ENCODE results near the gene WNK4. TPM values are rescaled to one million over a fixed set of nuclear protein-coding genes. Genes with fewer than 3 reads are reported as not detected.
"Not testable (repeated sequence)": the region's sequence is repeated elsewhere in the genome, so short reads cannot be mapped to it uniquely, and the experiment has no call there.

The WNK4 gene
- total RNA-seq, 2 donors from 2014 or later, result 32.7 to 41.2 TPM

GRCh38 chr17:42767512-42767911 is 12.9 kb upstream of the WNK4 start:
- ATAC-seq (no peak), DNase-seq (no peak)
- intact Hi-C loops (cut with DNase I, micrococcal nuclease), result no loop called here

GRCh38 chr17:42768006-42768405 is 12.4 kb upstream of the WNK4 start:
- ATAC-seq; intact Hi-C loops (cut with DNase I, micrococcal nuclease); DNase-seq: not testable (repeated sequence)

- ATAC-seq; DNase-seq; intact Hi-C loops (cut with DNase I, micrococcal nuclease): not testable (repeated sequence)
Measured at GRCh38 chr17:42769964-42770363, 10.4 kb upstream of the WNK4 start.

GRCh38 chr17:42772945-42773289 is 7.5 kb upstream of the WNK4 start:
- ATAC-seq (no peak), DNase-seq (no peak)
- intact Hi-C loops (cut with DNase I, micrococcal nuclease), result no loop called here

GRCh38 chr17:42773290-42774035 is 6.9 kb upstream of the WNK4 start, which contains the start of gene VPS25:
Gene VPS25 (plus strand): TSS chr17:42773449. CDS start chr17:42773476, 27 bp downstream.
- intact Hi-C loops (cut with DNase I, micrococcal nuclease), result no loop called here
- DNase-seq, result peak; percentile 80 to 81
- ATAC-seq, result peak; percentile 95

GRCh38 chr17:42774066-42774745 is 6.2 kb upstream of the WNK4 start:
- DNase-seq (no peak), ATAC-seq (no peak)
- intact Hi-C loops (cut with DNase I, micrococcal nuclease), result no loop called here

GRCh38 chr17:42775534-42776098 is 4.8 kb upstream of the WNK4 start:
- DNase-seq, result no peak
- intact Hi-C loops (cut with DNase I, micrococcal nuclease), result no loop called here
- ATAC-seq, result no peak

- ATAC-seq, result no peak
- intact Hi-C loops (cut with DNase I, micrococcal nuclease), result no loop called here
- no peak for DNase-seq
Measured at GRCh38 chr17:42778570-42778969, 1.8 kb upstream of the WNK4 start.

GRCh38 chr17:42779304-42779935 is 990 bp upstream of the WNK4 start:
- ATAC-seq (peak; percentile 25), DNase-seq (peak in 1 of 2 donors; percentile 50)
- intact Hi-C loops (cut with DNase I, micrococcal nuclease), result no loop called here

GRCh38 chr17:42780851-42781638 is 635 bp downstream of the WNK4 start:
- DNase-seq, result no peak

GRCh38 chr17:42781639-42782165 is 1.3 kb downstream of the WNK4 start:
- DNase-seq (no peak), ATAC-seq (peak; percentile 1)
- intact Hi-C loops (cut with DNase I, micrococcal nuclease), result no loop called here

More at GRCh38 chr17:42780851-42781638, 635 bp downstream of the WNK4 start:
- ATAC-seq, result peak; percentile 7
- intact Hi-C loops (cut with DNase I, micrococcal nuclease), result no loop called here

GRCh38 chr17:42782166-42783061 is 2.0 kb downstream of the WNK4 start:
- intact Hi-C loops (cut with DNase I, micrococcal nuclease), result no loop called here
- ATAC-seq (peak; percentile 28), DNase-seq (no peak)

- DNase-seq (no peak), ATAC-seq (no peak)
- intact Hi-C loops (cut with DNase I, micrococcal nuclease), result no loop called here
Measured at GRCh38 chr17:42783062-42783790, 2.8 kb downstream of the WNK4 start.

GRCh38 chr17:42783791-42784138 is 3.4 kb downstream of the WNK4 start:
- intact Hi-C loops (cut with DNase I, micrococcal nuclease), result no loop called here
- ATAC-seq, result no peak
- no peak for DNase-seq

GRCh38 chr17:42784409-42784808 is 4.0 kb downstream of the WNK4 start:
- intact Hi-C loops (cut with DNase I, micrococcal nuclease), result no loop called here
- DNase-seq (no peak), ATAC-seq (no peak)

GRCh38 chr17:42784811-42785592 is 4.6 kb downstream of the WNK4 start:
- DNase-seq, result no peak
- no peak for ATAC-seq

More at GRCh38 chr17:42784811-42785592, 4.6 kb downstream of the WNK4 start:
- intact Hi-C loops (cut with DNase I, micrococcal nuclease), result no loop called here

Data from left colon (tissue), 2 donors.